ENCODE measurements around the gene LIFR. TPM values are rescaled to one million over a fixed set of nuclear protein-coding genes. Genes with fewer than 3 reads are reported as not detected.
"Not testable (repeated sequence)": the region's sequence is repeated elsewhere in the genome, so short reads cannot be mapped to it uniquely, and the experiment has no call there.

LIFR gene
- polyA plus RNA-seq (ENCODE audit: insufficient read length in 4 of 4), result 10 to 100 TPM; 53.7 to 81.1 (median 75.8) TPM

GRCh38 chr5:38556599-38557307 is at the start of gene LIFR:
LIFR (minus strand) TSS chr5:38556646; CDS start chr5:38530647, 25,999 bp downstream.
- peak; percentile 68 to 81 (median 78) for DNase-seq (ENCODE audit: low read depth in 4 of 4, low spot score in 3 of 4)

GRCh38 chr5:38605610-38606009 is 49.2 kb upstream of the LIFR start:
- DNase-seq (ENCODE audit: low read depth in 4 of 4, low spot score in 3 of 4), result no peak

- no peak for DNase-seq (ENCODE audit: low read depth in 4 of 4, low spot score in 3 of 4)
Measured at GRCh38 chr5:38603691-38604090, 47.2 kb upstream of the LIFR start.

GRCh38 chr5:38602641-38603040 is 46.2 kb upstream of the LIFR start:
- no peak for DNase-seq (ENCODE audit: low read depth in 4 of 4, low spot score in 3 of 4)

- no peak for DNase-seq (ENCODE audit: low read depth in 4 of 4, low spot score in 3 of 4)
Measured at GRCh38 chr5:38601863-38602298, 45.4 kb upstream of the LIFR start.

- DNase-seq (ENCODE audit: low read depth in 4 of 4, low spot score in 3 of 4), result no peak
Measured at GRCh38 chr5:38601133-38601862, 44.9 kb upstream of the LIFR start.

- no peak for DNase-seq (ENCODE audit: low read depth in 4 of 4, low spot score in 3 of 4)
Measured at GRCh38 chr5:38600329-38601045, 44.0 kb upstream of the LIFR start.

- not testable (repeated sequence) for DNase-seq (ENCODE audit: low read depth in 4 of 4, low spot score in 3 of 4)
Measured at GRCh38 chr5:38599751-38600150, 43.3 kb upstream of the LIFR start.

GRCh38 chr5:38598994-38599617 is 42.7 kb upstream of the LIFR start:
- DNase-seq (ENCODE audit: low read depth in 4 of 4, low spot score in 3 of 4), result no peak

- no peak for DNase-seq (ENCODE audit: low read depth in 4 of 4, low spot score in 3 of 4)
Measured at GRCh38 chr5:38598296-38598993, 42.0 kb upstream of the LIFR start.

GRCh38 chr5:38596981-38597380 is 40.5 kb upstream of the LIFR start:
- no peak for DNase-seq (ENCODE audit: low read depth in 4 of 4, low spot score in 3 of 4)

- DNase-seq (ENCODE audit: low read depth in 4 of 4, low spot score in 3 of 4), result no peak
Measured at GRCh38 chr5:38595132-38595745, 38.8 kb upstream of the LIFR start.

GRCh38 chr5:38593959-38594358 is 37.5 kb upstream of the LIFR start:
- DNase-seq (ENCODE audit: low read depth in 4 of 4, low spot score in 3 of 4), result no peak

GRCh38 chr5:38591523-38591849 is 35.0 kb upstream of the LIFR start:
- no peak for DNase-seq (ENCODE audit: low read depth in 4 of 4, low spot score in 3 of 4)

GRCh38 chr5:38590838-38591522 is 34.5 kb upstream of the LIFR start:
- DNase-seq (ENCODE audit: low read depth in 4 of 4, low spot score in 3 of 4), result no peak

GRCh38 chr5:38589629-38590028 is 33.2 kb upstream of the LIFR start:
- DNase-seq (ENCODE audit: low read depth in 4 of 4, low spot score in 3 of 4), result no peak

GRCh38 chr5:38585816-38586215 is 29.4 kb upstream of the LIFR start:
- DNase-seq (ENCODE audit: low read depth in 4 of 4, low spot score in 3 of 4), result no peak

GRCh38 chr5:38583500-38583899 is 27.1 kb upstream of the LIFR start:
- DNase-seq (ENCODE audit: low read depth in 4 of 4, low spot score in 3 of 4), result no peak

- no peak for DNase-seq (ENCODE audit: low read depth in 4 of 4, low spot score in 3 of 4)
Measured at GRCh38 chr5:38582975-38583319, 26.5 kb upstream of the LIFR start.

Data from left renal pelvis (tissue), 4 donors.